Endodermal cell (in vitro differentiated cells): ENCODE results near the gene MMP11. TPM values are rescaled to one million over a fixed set of nuclear protein-coding genes. Genes with fewer than 3 reads are reported as not detected.

Experiments
- DNase-seq: peaks from one replicate; pipeline ENCODE4 v3.0.0-alpha.2; 2017
- H3K27ac ChIP-seq: 2 replicates; pipeline ENCODE4 v1.5.1; 2013; ENCODE audit warnings: mild to moderate bottlenecking, low read depth, low read length, moderate library complexity
- H3K27me3 ChIP-seq: 2 replicates; pipeline ENCODE4 v1.6.1; 2013; ENCODE audit warnings: mild to moderate bottlenecking, low read length, moderate library complexity; ENCODE audit not compliant: insufficient read depth, control insufficient read depth, poor library complexity, severe bottlenecking
- H3K36me3 ChIP-seq: 2 replicates; pipeline ENCODE4 v1.7.0; 2013; ENCODE audit warnings: mild to moderate bottlenecking, low read length, moderate library complexity; ENCODE audit not compliant: control insufficient read depth, insufficient read depth
- H3K4me1 ChIP-seq: one replicate; pipeline ENCODE4 v1.7.0; 2013; ENCODE audit warnings: low read length; ENCODE audit not compliant: control insufficient read depth, insufficient read depth
- H3K4me3 ChIP-seq: 2 replicates; pipeline ENCODE4 v1.5.1; 2013; ENCODE audit warnings: mild to moderate bottlenecking, low read length, moderate library complexity
- H3K9ac ChIP-seq: 2 replicates; pipeline ENCODE4 v1.6.1; 2013; ENCODE audit warnings: mild to moderate bottlenecking, low read length, moderate library complexity; ENCODE audit not compliant: poor library complexity, severe bottlenecking; ENCODE audit errors: extremely low read depth
- H3K9me3 ChIP-seq: 2 replicates; pipeline ENCODE4 v1.6.1; 2013; ENCODE audit warnings: mild to moderate bottlenecking, low read length, moderate library complexity; ENCODE audit not compliant: control insufficient read depth
- H3K27ac Mint-ChIP-seq: 2 replicates; pipeline ENCODE4 v1.8.0; 2020; ENCODE audit warnings: mixed read lengths
- H3K27me3 Mint-ChIP-seq: 2 replicates; pipeline ENCODE4 v1.8.0; 2021; ENCODE audit warnings: mild to moderate bottlenecking, mixed read lengths; ENCODE audit not compliant: insufficient read depth
- H3K36me3 Mint-ChIP-seq: 2 replicates; pipeline ENCODE4 v1.8.0; 2020; ENCODE audit warnings: low read depth, mixed read lengths
- H3K4me1 Mint-ChIP-seq: 2 replicates; pipeline ENCODE4 v1.8.0; 2020; ENCODE audit warnings: mixed read lengths
- H3K4me3 Mint-ChIP-seq: 2 replicates; pipeline ENCODE4 v1.8.0; 2020; ENCODE audit warnings: mild to moderate bottlenecking, moderate library complexity, mixed read lengths
- H3K9me3 Mint-ChIP-seq: 2 replicates; pipeline ENCODE4 v1.8.0; 2020; ENCODE audit warnings: mild to moderate bottlenecking, mixed read lengths
- WGBS, 2 experiments: methylation state at CpG; one replicate each; pipeline versions ENCODE4 v1.1.5 to v1.1.7; 2013; ENCODE audit warnings: missing lambda C conversion rate in 2 of 2, mixed read lengths in 1 of 2; ENCODE audit not compliant: insufficient coverage in 1 of 2, insufficient read length in 1 of 2; 5-methylcytosine and 5-hydroxymethylcytosine counted together
- total RNA-seq, 2 donors: library from RNA; stranded (reverse); fragmentation: NEBNext Ultra II Directional in 1 of 2; extraction: Animal tissue kit (Norgen Biotek cat#: 25700) in 1 of 2; gene quantifications; 2 replicates in 1 of 2; 3 replicates in 1 of 2; pipeline ENCODE4 v1.2.1, GENCODE V29; 2021
- TF ChIP-seq, protein P1 (sequence below): fragments of 200-600 bp; sonication (generic); conservative IDR thresholded peaks from 2 replicates; pipeline ENCODE4 v1.5.0; 2021; ENCODE audit warnings: antibody characterized with exemption, mild to moderate bottlenecking

MMP11 gene
- total RNA-seq, 2 donors from 2014 or later, result 9.7 to 14.3 TPM

DNA sequence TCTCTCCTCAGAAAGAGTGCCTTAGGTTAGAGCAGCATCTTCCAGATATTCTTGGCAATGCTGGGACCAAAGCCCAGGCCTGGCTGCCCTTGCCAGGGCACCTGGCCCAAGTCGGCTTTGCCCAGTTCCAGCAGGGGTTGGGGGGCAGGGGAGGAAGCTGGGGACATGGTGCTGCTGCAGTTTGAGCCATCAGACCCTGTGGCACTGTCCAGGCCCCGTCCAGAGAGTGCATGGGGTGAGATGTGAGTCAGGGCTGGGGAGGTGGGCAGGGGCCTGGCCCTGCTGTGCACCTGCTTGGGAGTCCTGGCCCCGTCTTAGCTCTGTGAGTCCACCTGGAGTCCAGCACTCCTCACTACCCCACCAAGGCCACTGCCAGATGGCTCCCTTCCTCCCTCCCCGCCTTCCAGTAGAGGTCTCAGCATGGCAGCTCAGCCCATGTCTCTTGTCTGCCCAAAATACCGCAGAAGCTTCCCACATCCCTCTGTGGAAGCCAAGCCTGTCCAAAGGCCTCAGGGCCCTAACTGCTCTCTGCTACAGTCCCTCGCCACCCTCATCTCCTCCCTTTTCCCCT lies 49.5 kb downstream of the MMP11 start:
- H3K27me3 Mint-ChIP-seq, result no peaks in the 10 kb centered on the region
- TF ChIP-seq, protein P1, sequence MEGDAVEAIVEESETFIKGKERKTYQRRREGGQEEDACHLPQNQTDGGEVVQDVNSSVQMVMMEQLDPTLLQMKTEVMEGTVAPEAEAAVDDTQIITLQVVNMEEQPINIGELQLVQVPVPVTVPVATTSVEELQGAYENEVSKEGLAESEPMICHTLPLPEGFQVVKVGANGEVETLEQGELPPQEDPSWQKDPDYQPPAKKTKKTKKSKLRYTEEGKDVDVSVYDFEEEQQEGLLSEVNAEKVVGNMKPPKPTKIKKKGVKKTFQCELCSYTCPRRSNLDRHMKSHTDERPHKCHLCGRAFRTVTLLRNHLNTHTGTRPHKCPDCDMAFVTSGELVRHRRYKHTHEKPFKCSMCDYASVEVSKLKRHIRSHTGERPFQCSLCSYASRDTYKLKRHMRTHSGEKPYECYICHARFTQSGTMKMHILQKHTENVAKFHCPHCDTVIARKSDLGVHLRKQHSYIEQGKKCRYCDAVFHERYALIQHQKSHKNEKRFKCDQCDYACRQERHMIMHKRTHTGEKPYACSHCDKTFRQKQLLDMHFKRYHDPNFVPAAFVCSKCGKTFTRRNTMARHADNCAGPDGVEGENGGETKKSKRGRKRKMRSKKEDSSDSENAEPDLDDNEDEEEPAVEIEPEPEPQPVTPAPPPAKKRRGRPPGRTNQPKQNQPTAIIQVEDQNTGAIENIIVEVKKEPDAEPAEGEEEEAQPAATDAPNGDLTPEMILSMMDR, result no peak
- no peaks in the 10 kb centered on the region for H3K9me3 Mint-ChIP-seq
- Histone ChIP-seq H3K27ac (no peak overlapping the region), H3K9ac (no peak overlapping the region), H3K27me3 (no peaks in the 10 kb centered on the region), H3K36me3 (peaks cover 80% of the 10 kb centered on the region), H3K4me1 (no peaks in the 10 kb centered on the region), H3K9me3 (no peaks in the 10 kb centered on the region), H3K4me3 (no peak overlapping the region)
- H3K4me1 Mint-ChIP-seq, result no peaks in the 10 kb centered on the region
- no peak overlapping the region for H3K4me3 Mint-ChIP-seq
- peak overlapping the region; percentile 79 for H3K27ac Mint-ChIP-seq
- H3K36me3 Mint-ChIP-seq, result peaks cover 84% of the 10 kb centered on the region
- WGBS, 2 experiments, result 77 to 95% methylated on average over 3 to 6 of the region's 6 CpGs
- DNase-seq, result no peak

DNA sequence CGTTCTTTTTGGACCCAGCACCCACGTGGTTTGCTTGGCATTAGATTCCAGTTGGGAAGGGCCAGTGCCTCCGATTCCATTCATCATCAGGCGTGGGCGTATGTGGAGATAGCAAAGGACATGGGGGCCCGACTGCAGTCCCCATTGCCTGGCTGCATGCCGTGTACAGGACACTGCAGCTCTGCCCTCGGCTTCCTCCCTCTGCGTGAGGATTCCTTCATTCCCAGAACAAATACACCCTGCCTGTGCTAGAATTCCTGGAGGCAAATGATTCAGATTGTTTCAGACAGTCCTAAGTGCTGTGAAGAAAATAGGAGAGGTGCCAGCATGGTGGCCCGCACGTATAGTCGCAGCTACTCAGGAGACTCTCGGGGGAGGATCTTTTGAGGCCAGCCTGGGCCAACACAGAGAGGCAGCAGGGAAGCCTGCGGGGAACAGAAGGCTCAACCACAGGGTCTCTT lies 50.7 kb downstream of the MMP11 start:
- peaks cover 82% of the 10 kb centered on the region for H3K36me3 Mint-ChIP-seq
- H3K4me3 ChIP-seq, result no peak overlapping the region
- DNase-seq, result no peak
- no peaks in the 10 kb centered on the region for H3K9me3 Mint-ChIP-seq
- no peaks in the 10 kb centered on the region for H3K4me1 ChIP-seq
- no peak overlapping the region for H3K27ac ChIP-seq
- H3K27me3 ChIP-seq, result no peaks in the 10 kb centered on the region
- H3K27me3 Mint-ChIP-seq, result no peaks in the 10 kb centered on the region
- WGBS, 2 experiments, result 90 to 96% methylated on average over 12 to 14 of the region's 14 CpGs
- H3K36me3 ChIP-seq, result peaks cover 78% of the 10 kb centered on the region
- TF ChIP-seq, protein P1, result no peak
- H3K9ac ChIP-seq, result no peak overlapping the region
- no peaks in the 10 kb centered on the region for H3K9me3 ChIP-seq
- H3K27ac Mint-ChIP-seq, result no peak overlapping the region
- no peak overlapping the region for H3K4me3 Mint-ChIP-seq
- H3K4me1 Mint-ChIP-seq, result no peaks in the 10 kb centered on the region

DNA sequence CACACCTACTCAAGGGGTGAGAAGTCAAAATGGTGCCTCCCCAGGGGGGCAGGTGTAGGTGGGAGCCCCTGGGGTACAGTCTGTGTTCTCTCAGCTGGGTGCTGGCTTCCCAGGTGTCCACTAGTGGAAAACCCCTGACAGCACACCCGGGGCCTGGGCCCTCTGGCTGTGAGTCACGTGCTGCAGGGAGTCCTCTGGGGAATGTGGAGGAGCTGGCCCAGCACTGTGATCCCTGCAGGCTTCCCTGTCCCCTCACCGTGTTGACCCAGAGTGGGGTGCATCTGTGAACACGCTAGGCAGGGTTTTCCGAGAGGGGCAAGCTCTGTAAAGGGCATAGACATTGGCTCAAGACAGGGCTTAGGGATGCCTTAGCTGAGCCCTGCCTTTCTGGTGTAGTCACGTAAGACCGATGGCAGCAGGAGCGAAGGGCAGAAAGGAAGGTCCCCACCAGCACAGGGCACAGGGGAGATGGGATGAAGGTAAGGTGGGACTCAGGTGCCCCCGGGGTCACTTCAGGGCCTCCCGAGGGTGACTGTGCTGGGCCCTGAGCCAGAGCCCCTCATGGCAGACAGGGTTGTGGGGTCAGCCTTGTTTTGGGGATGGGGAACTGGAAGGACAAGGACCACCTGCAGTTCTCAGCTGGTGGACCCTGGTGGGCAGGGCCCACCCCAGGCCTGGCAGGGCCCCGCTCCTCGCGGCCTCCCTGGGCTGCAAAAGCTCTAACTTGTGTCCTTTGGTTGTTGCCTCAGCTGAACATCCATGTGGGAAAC lies 52.0 kb downstream of the MMP11 start:
- Mint-ChIP-seq H3K27me3 (no peaks in the 10 kb centered on the region), H3K9me3 (no peaks in the 10 kb centered on the region), H3K36me3 (peaks cover 82% of the 10 kb centered on the region), H3K4me1 (no peaks in the 10 kb centered on the region), H3K27ac (peak overlapping the region; percentile 55), H3K4me3 (no peak overlapping the region)
- Histone ChIP-seq H3K27ac (no peak overlapping the region), H3K4me3 (no peak overlapping the region), H3K27me3 (no peaks in the 10 kb centered on the region), H3K9ac (no peak overlapping the region), H3K36me3 (peaks cover 78% of the 10 kb centered on the region), H3K4me1 (no peaks in the 10 kb centered on the region), H3K9me3 (no peaks in the 10 kb centered on the region)
- TF ChIP-seq, protein P1, result no peak
- DNase-seq, result no peak
- 95 to 97% methylated on average over 6 to 13 of the region's 13 CpGs for WGBS, 2 experiments
